SU-DHL-6 (cell line): ENCODE measurements around the gene FIGN.

Source experiments
- H2AFZ ChIP-seq: fragments of 200-600 bp; sonication (generic); 2 replicates; pipeline ENCODE4 v1.6.1; 2014; ENCODE audit warnings: low read depth, mild to moderate bottlenecking, moderate library complexity, mixed read lengths, antibody characterized with exemption, low read length; ENCODE audit not compliant: severe bottlenecking
- H3F3A ChIP-seq: fragments of 200-600 bp; shearing (Covaris generic); 2 replicates; pipeline ENCODE4 v1.6.0; 2016; ENCODE audit warnings: antibody characterized with exemption, mild to moderate bottlenecking; ENCODE audit not compliant: insufficient read depth
- H3K27ac ChIP-seq: fragments of 200-600 bp; sonication (generic); 2 replicates; pipeline ENCODE4 v1.5.1; 2016; ENCODE audit warnings: low read depth, mild to moderate bottlenecking, low read length, moderate library complexity, mixed read lengths
- H3K27me3 ChIP-seq: fragments of 200-600 bp; sonication (generic), shearing (Covaris generic); 2 replicates; pipeline ENCODE4 v1.6.0; 2014; ENCODE audit warnings: mild to moderate bottlenecking, low read length
- H3K36me3 ChIP-seq: fragments of 200-600 bp; sonication (generic); 2 replicates; pipeline ENCODE4 v1.6.1; 2014; ENCODE audit warnings: mild to moderate bottlenecking, low read length, mixed read lengths
- H3K4me2 ChIP-seq: fragments of 300-600, 200-600 bp; shearing (Covaris generic), sonication (generic); 2 replicates; pipeline ENCODE4 v1.6.0; 2014; ENCODE audit warnings: low read length, low read depth, mild to moderate bottlenecking; ENCODE audit not compliant: poor library complexity, severe bottlenecking
- H3K4me3 ChIP-seq: fragments of 200-600 bp; sonication (generic); 2 replicates; pipeline ENCODE4 v1.5.1; 2014; ENCODE audit warnings: antibody characterized with exemption, low read length, mild to moderate bottlenecking, mixed read lengths; ENCODE audit not compliant: insufficient read depth, poor library complexity, severe bottlenecking
- H3K79me2 ChIP-seq: fragments of 200-600 bp; sonication (generic); 2 replicates; pipeline ENCODE4 v1.6.1; 2014; ENCODE audit warnings: mild to moderate bottlenecking, low read length, moderate library complexity; ENCODE audit not compliant: insufficient read depth
- H3K9ac ChIP-seq: fragments of 200-600 bp; sonication (generic); 2 replicates; pipeline ENCODE4 v1.7.0; 2014; ENCODE audit warnings: mild to moderate bottlenecking, low read length
- H3K9me2 ChIP-seq: fragments of 200-600 bp; sonication (generic); replicated peaks from 2 replicates; pipeline ENCODE4 v1.6.1; 2014; ENCODE audit warnings: low read length; ENCODE audit not compliant: insufficient read depth
- H3K9me3 ChIP-seq: fragments of 200-600 bp; sonication (generic); 2 replicates; pipeline ENCODE4 v1.6.1; 2014; ENCODE audit warnings: low read length, mixed read lengths; ENCODE audit not compliant: insufficient read depth
- H4K20me1 ChIP-seq: fragments of 200-600 bp; sonication (generic); 2 replicates; pipeline ENCODE4 v1.6.1; 2014; ENCODE audit warnings: low read depth, mild to moderate bottlenecking, antibody characterized with exemption, low read length, moderate library complexity, mixed read lengths
- EZH2phosphoT487 ChIP-seq: fragments of 200-600 bp; sonication (generic), shearing (Covaris generic); conservative IDR thresholded peaks from 2 replicates; pipeline ENCODE4 v1.6.1; 2018; ENCODE audit warnings: mild to moderate bottlenecking, antibody characterized with exemption, low read length, moderate library complexity, mixed read lengths
- TF ChIP-seq, protein P1 (sequence below): fragments of 200-600 bp; sonication (generic); IDR thresholded peaks from one replicate; pipeline ENCODE4 v1.5.1; 2017; ENCODE audit warnings: antibody characterized with exemption, mild to moderate bottlenecking, low read length, moderate library complexity; ENCODE audit not compliant: insufficient read depth, poor library complexity, severe bottlenecking

Gene FIGN

DNA sequence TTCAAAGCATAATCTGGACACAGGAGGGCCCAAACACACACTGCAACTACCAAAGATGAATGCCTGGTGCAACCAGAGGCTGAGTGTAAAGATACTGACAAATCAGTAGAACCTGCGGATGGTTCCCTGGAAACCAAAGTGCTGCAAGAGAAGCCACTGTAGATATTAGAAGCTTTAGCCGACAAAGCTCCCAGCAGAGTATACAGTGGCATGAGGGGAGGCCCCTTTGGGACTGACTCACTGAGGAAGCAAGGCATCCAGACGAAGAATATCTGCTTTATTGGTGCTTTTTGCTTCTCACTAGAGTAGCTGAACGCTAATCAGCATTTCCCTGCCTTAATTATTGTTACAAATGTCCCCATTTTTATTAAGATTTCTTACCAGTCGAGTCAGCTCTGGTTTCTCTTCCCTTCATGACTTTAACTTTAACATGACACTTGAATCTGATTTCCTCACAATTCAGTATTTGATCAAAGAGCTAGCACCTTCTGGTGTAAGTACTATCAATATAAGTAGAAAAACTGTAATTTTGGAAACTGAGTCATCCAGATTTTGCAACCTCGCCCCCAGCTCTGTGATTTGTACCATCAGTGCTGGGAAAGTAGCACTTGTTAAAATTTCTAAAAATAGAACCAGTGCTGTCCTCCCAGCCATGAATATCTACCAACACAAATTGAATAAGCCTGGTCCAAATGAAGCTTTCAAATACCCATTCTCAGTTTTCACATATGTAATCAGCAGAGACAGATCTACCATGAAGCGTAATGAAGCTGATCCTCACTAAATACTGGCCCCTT lies 34.2 kb downstream of the FIGN start:
- Histone ChIP-seq H3K9me3 (no peaks in the 10 kb centered on the region), H3K36me3 (no peaks in the 10 kb centered on the region), H3K4me3 (no peak overlapping the region), H4K20me1 (no peaks in the 10 kb centered on the region), H3K9me2 (no peaks in the 10 kb centered on the region), H2AFZ (no peak overlapping the region), H3K27me3 (no peaks in the 10 kb centered on the region), H3K79me2 (no peaks in the 10 kb centered on the region), H3K4me2 (no peak overlapping the region), H3K27ac (no peak overlapping the region), H3K9ac (no peak overlapping the region), H3F3A (no peaks in the 10 kb centered on the region)
- TF ChIP-seq, protein P1, sequence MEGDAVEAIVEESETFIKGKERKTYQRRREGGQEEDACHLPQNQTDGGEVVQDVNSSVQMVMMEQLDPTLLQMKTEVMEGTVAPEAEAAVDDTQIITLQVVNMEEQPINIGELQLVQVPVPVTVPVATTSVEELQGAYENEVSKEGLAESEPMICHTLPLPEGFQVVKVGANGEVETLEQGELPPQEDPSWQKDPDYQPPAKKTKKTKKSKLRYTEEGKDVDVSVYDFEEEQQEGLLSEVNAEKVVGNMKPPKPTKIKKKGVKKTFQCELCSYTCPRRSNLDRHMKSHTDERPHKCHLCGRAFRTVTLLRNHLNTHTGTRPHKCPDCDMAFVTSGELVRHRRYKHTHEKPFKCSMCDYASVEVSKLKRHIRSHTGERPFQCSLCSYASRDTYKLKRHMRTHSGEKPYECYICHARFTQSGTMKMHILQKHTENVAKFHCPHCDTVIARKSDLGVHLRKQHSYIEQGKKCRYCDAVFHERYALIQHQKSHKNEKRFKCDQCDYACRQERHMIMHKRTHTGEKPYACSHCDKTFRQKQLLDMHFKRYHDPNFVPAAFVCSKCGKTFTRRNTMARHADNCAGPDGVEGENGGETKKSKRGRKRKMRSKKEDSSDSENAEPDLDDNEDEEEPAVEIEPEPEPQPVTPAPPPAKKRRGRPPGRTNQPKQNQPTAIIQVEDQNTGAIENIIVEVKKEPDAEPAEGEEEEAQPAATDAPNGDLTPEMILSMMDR, result no peak
- TF ChIP-seq EZH2phosphoT487, result no peak

DNA sequence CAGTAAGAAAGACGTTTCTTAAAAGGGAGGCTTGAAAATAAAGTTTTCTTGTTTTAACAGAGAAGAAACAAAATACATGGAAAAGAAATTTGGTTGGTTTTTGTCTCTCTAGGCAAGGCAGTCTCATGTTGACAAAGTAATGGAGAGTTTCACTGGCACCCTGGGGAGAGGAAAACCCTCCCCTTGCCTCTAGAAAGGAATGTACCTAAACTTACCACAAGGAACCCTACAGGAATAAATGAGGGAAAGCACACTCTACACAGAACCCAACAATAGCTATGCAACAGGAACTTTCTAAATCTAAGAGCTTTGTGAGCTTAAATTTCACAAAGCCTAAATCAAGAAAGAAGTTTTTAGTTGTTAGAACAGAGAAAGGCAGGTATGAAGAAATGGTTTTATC lies 37.0 kb downstream of the FIGN start:
- H3K79me2 ChIP-seq, result no peaks in the 10 kb centered on the region
- H2AFZ ChIP-seq, result no peak overlapping the region
- no peaks in the 10 kb centered on the region for H4K20me1 ChIP-seq
- no peaks in the 10 kb centered on the region for H3K27me3 ChIP-seq
- no peaks in the 10 kb centered on the region for H3F3A ChIP-seq
- H3K4me3 ChIP-seq, result no peak overlapping the region
- no peak overlapping the region for H3K27ac ChIP-seq
- H3K9me2 ChIP-seq, result no peaks in the 10 kb centered on the region
- H3K9me3 ChIP-seq, result no peaks in the 10 kb centered on the region
- TF ChIP-seq EZH2phosphoT487, result no peak
- TF ChIP-seq, protein P1, result no peak
- no peak overlapping the region for H3K9ac ChIP-seq
- no peaks in the 10 kb centered on the region for H3K36me3 ChIP-seq
- H3K4me2 ChIP-seq, result no peak overlapping the region

DNA sequence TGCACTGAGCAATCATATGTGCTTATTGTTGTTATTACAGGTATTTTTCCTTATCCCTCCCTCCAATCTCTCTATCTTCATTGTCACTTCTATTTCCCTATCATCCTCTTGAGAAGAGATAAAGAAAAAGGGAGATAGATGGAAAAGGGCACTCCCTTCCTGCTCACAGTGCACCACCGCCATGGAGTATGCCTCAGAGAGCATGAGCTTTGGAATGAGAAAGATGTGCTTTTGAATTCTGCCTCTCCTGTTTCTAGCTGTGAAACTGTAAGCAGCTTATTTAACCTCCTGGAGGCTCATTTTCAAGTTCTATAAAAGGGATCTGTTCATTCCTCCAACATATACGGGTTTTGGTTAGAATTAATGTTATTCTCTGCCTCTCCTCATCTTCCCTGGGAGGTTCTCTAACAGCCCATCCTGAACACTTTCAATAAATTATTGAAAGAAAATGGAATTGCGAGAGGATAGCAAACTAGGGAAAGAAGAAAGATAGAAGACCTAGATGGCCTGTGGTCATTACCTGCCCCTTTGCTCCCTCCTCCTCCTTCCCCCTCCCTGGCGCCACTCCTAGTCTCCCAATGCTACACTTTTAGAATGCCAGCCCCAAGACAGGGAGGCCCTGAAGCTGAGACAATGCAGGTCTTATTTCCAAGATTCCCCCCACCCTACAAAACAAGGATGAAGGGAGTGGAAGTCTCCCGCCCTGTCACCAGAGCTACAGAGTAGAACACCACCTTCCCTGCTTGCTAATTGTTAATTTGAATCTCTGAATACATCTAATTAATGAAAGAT lies 37.8 kb downstream of the FIGN start:
- no peaks in the 10 kb centered on the region for H4K20me1 ChIP-seq
- no peaks in the 10 kb centered on the region for H3K36me3 ChIP-seq
- H3K9me2 ChIP-seq, result no peaks in the 10 kb centered on the region
- no peak overlapping the region for H3K4me3 ChIP-seq
- H3K9ac ChIP-seq, result no peak overlapping the region
- H3K9me3 ChIP-seq, result no peaks in the 10 kb centered on the region
- H3K27me3 ChIP-seq, result no peaks in the 10 kb centered on the region
- H3K27ac ChIP-seq, result no peak overlapping the region
- no peaks in the 10 kb centered on the region for H3K79me2 ChIP-seq
- no peak overlapping the region for H3K4me2 ChIP-seq
- no peak for TF ChIP-seq EZH2phosphoT487
- TF ChIP-seq, protein P1, result no peak
- H3F3A ChIP-seq, result no peaks in the 10 kb centered on the region
- no peak overlapping the region for H2AFZ ChIP-seq
